Measurements from ENCODE around the gene IFIT5.

DNA sequence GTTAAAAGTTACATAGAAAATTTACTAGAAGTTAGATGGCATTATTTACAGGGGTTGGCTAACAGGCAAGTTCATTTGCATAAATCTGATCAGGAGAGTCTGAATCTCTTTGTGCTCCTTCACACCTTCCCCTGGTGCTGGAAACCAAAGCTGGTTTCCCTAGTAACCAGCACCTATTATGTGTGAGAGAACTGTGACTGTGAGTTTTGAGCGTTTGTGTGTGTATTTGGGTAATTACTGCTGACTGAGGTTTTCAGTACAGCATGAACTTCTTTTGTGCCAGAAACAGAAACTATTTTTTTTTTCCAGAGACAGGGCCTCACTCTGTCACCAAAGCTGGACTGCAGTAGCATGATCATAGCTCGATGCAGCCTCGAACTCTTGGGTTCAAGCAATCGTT is 46.8 kb upstream of the IFIT5 start:
- TF ChIP-seq, protein P1, sequence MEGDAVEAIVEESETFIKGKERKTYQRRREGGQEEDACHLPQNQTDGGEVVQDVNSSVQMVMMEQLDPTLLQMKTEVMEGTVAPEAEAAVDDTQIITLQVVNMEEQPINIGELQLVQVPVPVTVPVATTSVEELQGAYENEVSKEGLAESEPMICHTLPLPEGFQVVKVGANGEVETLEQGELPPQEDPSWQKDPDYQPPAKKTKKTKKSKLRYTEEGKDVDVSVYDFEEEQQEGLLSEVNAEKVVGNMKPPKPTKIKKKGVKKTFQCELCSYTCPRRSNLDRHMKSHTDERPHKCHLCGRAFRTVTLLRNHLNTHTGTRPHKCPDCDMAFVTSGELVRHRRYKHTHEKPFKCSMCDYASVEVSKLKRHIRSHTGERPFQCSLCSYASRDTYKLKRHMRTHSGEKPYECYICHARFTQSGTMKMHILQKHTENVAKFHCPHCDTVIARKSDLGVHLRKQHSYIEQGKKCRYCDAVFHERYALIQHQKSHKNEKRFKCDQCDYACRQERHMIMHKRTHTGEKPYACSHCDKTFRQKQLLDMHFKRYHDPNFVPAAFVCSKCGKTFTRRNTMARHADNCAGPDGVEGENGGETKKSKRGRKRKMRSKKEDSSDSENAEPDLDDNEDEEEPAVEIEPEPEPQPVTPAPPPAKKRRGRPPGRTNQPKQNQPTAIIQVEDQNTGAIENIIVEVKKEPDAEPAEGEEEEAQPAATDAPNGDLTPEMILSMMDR (conservative IDR thresholded peaks at IDR 0.05; ENCODE audit: low read length), result no peak
- TF ChIP-seq EZH2phosphoT487 (IDR thresholded peaks at IDR 0.05; ENCODE audit: borderline replicate concordance, low read depth, low read length), result no peak
